Activated T-cell treated with anti-CD3 and anti-CD28 coated beads, Interleukin-2, amount 50 U/mL, for 72 hours (primary cell): ENCODE data around the gene CDKAL1. TPM values are rescaled to one million over a fixed set of nuclear protein-coding genes. Genes with fewer than 3 reads are reported as not detected.

Experiments used
- ATAC-seq, 2 donors: fragments of 150-1000 bp; cut with Tn5 transposase; replicated peaks in 1 of 2; 2 replicates each; pipeline ENCODE4 v1.10.0; 2021; ENCODE audit warnings: moderate library complexity in 2 of 2, mild to moderate bottlenecking in 1 of 2
- DNase-seq, 2 donors: peaks; one replicate each; pipeline ENCODE4 v3.0.0; 2021 to 2022; ENCODE audit warnings: mixed read lengths in 1 of 2
- H3K27ac Mint-ChIP-seq: one replicate; pipeline ENCODE4 v1.8.0; 2022; ENCODE audit warnings: mild to moderate bottlenecking, moderate library complexity, mixed read lengths
- H3K27me3 Mint-ChIP-seq: one replicate; pipeline ENCODE4 v1.8.0; 2022; ENCODE audit warnings: low read depth, mixed read lengths
- H3K36me3 Mint-ChIP-seq, 2 donors: one replicate each; pipeline ENCODE4 v1.8.0; 2022; ENCODE audit warnings: mixed read lengths in 2 of 2, mild to moderate bottlenecking in 1 of 2; ENCODE audit not compliant: insufficient read depth in 2 of 2
- H3K4me1 Mint-ChIP-seq: one replicate; pipeline ENCODE4 v1.8.0; 2022; ENCODE audit warnings: low read depth, mixed read lengths
- H3K4me3 Mint-ChIP-seq, 2 donors: one replicate each; pipeline ENCODE4 v1.8.0; 2022; ENCODE audit warnings: mild to moderate bottlenecking in 2 of 2, mixed read lengths in 2 of 2, moderate library complexity in 2 of 2
- H3K9me3 Mint-ChIP-seq, 2 donors: one replicate each; pipeline ENCODE4 v1.8.0; 2022; ENCODE audit warnings: mixed read lengths in 2 of 2
- total RNA-seq, 2 donors: library from RNA; stranded (reverse); gene quantifications; one replicate each; pipeline ENCODE4 v1.2.3, GENCODE V29; 2022

CDKAL1 gene
- total RNA-seq, 2 donors from 2014 or later, result 25.9 to 29.8 TPM

GRCh38 chr6:20658053-20658452 is 123.8 kb downstream of the CDKAL1 start:
- ATAC-seq (no peak), DNase-seq (no peak)
- Mint-ChIP-seq H3K36me3 (peaks cover 2 to 3% of the 10 kb centered on the region in 2 donors), H3K4me1 (peaks cover 22% of the 10 kb centered on the region), H3K27ac (no peak overlapping the region), H3K27me3 (no peaks in the 10 kb centered on the region), H3K4me3 (no peak overlapping the region), H3K9me3 (no peaks in the 10 kb centered on the region)

GRCh38 chr6:20658516-20658915 is 124.3 kb downstream of the CDKAL1 start:
- peaks cover 2 to 3% of the 10 kb centered on the region in 2 donors for H3K36me3 Mint-ChIP-seq
- ATAC-seq (no peak), DNase-seq (no peak)
- no peaks in the 10 kb centered on the region for H3K9me3 Mint-ChIP-seq
- no peak overlapping the region for H3K27ac Mint-ChIP-seq
- H3K27me3 Mint-ChIP-seq, result no peaks in the 10 kb centered on the region
- peaks cover 22% of the 10 kb centered on the region for H3K4me1 Mint-ChIP-seq
- no peak overlapping the region for H3K4me3 Mint-ChIP-seq

- Mint-ChIP-seq H3K9me3 (no peaks in the 10 kb centered on the region), H3K27me3 (no peaks in the 10 kb centered on the region), H3K4me1 (peaks cover 22% of the 10 kb centered on the region), H3K36me3 (peaks cover 0 to 2% of the 10 kb centered on the region in 2 donors), H3K4me3 (no peak overlapping the region), H3K27ac (no peak overlapping the region)
- ATAC-seq (no peak), DNase-seq (no peak)
These were observed 126.3 kb downstream of the CDKAL1 start for GRCh38 chr6:20660534-20660933.

GRCh38 chr6:20661721-20662120 is 127.5 kb downstream of the CDKAL1 start:
- H3K9me3 Mint-ChIP-seq, result no peaks in the 10 kb centered on the region
- peaks cover 22% of the 10 kb centered on the region for H3K4me1 Mint-ChIP-seq
- no peak overlapping the region for H3K27ac Mint-ChIP-seq
- DNase-seq (no peak), ATAC-seq (no peak)
- no peak overlapping the region for H3K4me3 Mint-ChIP-seq
- peaks cover 0 to 2% of the 10 kb centered on the region in 2 donors for H3K36me3 Mint-ChIP-seq
- H3K27me3 Mint-ChIP-seq, result no peaks in the 10 kb centered on the region

GRCh38 chr6:20664250-20664649 is 130.0 kb downstream of the CDKAL1 start:
- Mint-ChIP-seq H3K4me1 (peaks cover 22% of the 10 kb centered on the region), H3K36me3 (peaks cover 0 to 2% of the 10 kb centered on the region in 2 donors), H3K4me3 (no peak overlapping the region), H3K9me3 (no peaks in the 10 kb centered on the region), H3K27ac (no peak overlapping the region), H3K27me3 (no peaks in the 10 kb centered on the region)
- ATAC-seq, result no peak
- DNase-seq, result no peak

GRCh38 chr6:20665290-20665689 is 131.0 kb downstream of the CDKAL1 start:
- H3K4me3 Mint-ChIP-seq, result no peak overlapping the region
- H3K36me3 Mint-ChIP-seq, result peaks cover 0 to 3% of the 10 kb centered on the region in 2 donors
- no peaks in the 10 kb centered on the region for H3K27me3 Mint-ChIP-seq

GRCh38 chr6:20669571-20670314 is 135.5 kb downstream of the CDKAL1 start:
- no peak overlapping the region for H3K27ac Mint-ChIP-seq
- peaks cover 3 to 7% of the 10 kb centered on the region in 2 donors for H3K36me3 Mint-ChIP-seq
- no peaks in the 10 kb centered on the region for H3K27me3 Mint-ChIP-seq
- H3K9me3 Mint-ChIP-seq, result no peaks in the 10 kb centered on the region
- no peak overlapping the region for H3K4me3 Mint-ChIP-seq
- ATAC-seq (peak in 1 of 2 donors; percentile 71), DNase-seq (no peak)
- H3K4me1 Mint-ChIP-seq, result peaks cover 24% of the 10 kb centered on the region

More at GRCh38 chr6:20665290-20665689, 131.0 kb downstream of the CDKAL1 start:
- DNase-seq, result no peak
- H3K9me3 Mint-ChIP-seq, result no peaks in the 10 kb centered on the region
- no peak overlapping the region for H3K27ac Mint-ChIP-seq
- H3K4me1 Mint-ChIP-seq, result peaks cover 26% of the 10 kb centered on the region
- no peak for ATAC-seq

- peaks cover 3 to 7% of the 10 kb centered on the region in 2 donors for H3K36me3 Mint-ChIP-seq
- no peak overlapping the region for H3K27ac Mint-ChIP-seq
- no peak for DNase-seq
- H3K4me3 Mint-ChIP-seq, result no peak overlapping the region
- no peaks in the 10 kb centered on the region for H3K27me3 Mint-ChIP-seq
- H3K9me3 Mint-ChIP-seq, result no peaks in the 10 kb centered on the region
- ATAC-seq, result no peak
- peaks cover 24% of the 10 kb centered on the region for H3K4me1 Mint-ChIP-seq
These were observed 136.5 kb downstream of the CDKAL1 start for GRCh38 chr6:20670750-20671149.

- H3K27me3 Mint-ChIP-seq, result no peaks in the 10 kb centered on the region
- no peak overlapping the region for H3K4me3 Mint-ChIP-seq
- no peak overlapping the region for H3K27ac Mint-ChIP-seq
- peaks cover 24% of the 10 kb centered on the region for H3K4me1 Mint-ChIP-seq
- H3K9me3 Mint-ChIP-seq, result no peaks in the 10 kb centered on the region
- ATAC-seq (no peak), DNase-seq (no peak)
- peaks cover 3 to 7% of the 10 kb centered on the region in 2 donors for H3K36me3 Mint-ChIP-seq
These were observed 137.8 kb downstream of the CDKAL1 start for GRCh38 chr6:20672038-20672437.

GRCh38 chr6:20673458-20673857 is 139.2 kb downstream of the CDKAL1 start:
- Mint-ChIP-seq H3K9me3 (no peaks in the 10 kb centered on the region), H3K27me3 (no peaks in the 10 kb centered on the region), H3K27ac (no peak overlapping the region), H3K4me3 (no peak overlapping the region), H3K4me1 (peaks cover 19% of the 10 kb centered on the region), H3K36me3 (peaks cover 3 to 7% of the 10 kb centered on the region in 2 donors)
- ATAC-seq (no peak), DNase-seq (no peak)

GRCh38 chr6:20674664-20675063 is 140.4 kb downstream of the CDKAL1 start:
- no peaks in the 10 kb centered on the region for H3K27me3 Mint-ChIP-seq
- peaks cover 3 to 4% of the 10 kb centered on the region in 2 donors for H3K36me3 Mint-ChIP-seq
- H3K9me3 Mint-ChIP-seq, result no peaks in the 10 kb centered on the region
- no peak overlapping the region for H3K4me3 Mint-ChIP-seq
- peaks cover 15% of the 10 kb centered on the region for H3K4me1 Mint-ChIP-seq
- no peak overlapping the region for H3K27ac Mint-ChIP-seq
- DNase-seq, result no peak
- ATAC-seq, result no peak

- DNase-seq (no peak), ATAC-seq (no peak)
- Mint-ChIP-seq H3K27me3 (no peaks in the 10 kb centered on the region), H3K27ac (no peak overlapping the region), H3K36me3 (peaks cover 0 to 2% of the 10 kb centered on the region in 2 donors), H3K4me1 (peaks cover 12% of the 10 kb centered on the region), H3K4me3 (no peak overlapping the region), H3K9me3 (peaks cover 0 to 4% of the 10 kb centered on the region in 2 donors)
These were observed 144.6 kb downstream of the CDKAL1 start for GRCh38 chr6:20678831-20679352.

GRCh38 chr6:20680697-20681165 is 146.5 kb downstream of the CDKAL1 start:
- H3K27me3 Mint-ChIP-seq, result no peaks in the 10 kb centered on the region
- DNase-seq (no peak), ATAC-seq (peak in 1 of 2 donors; percentile 45)
- H3K4me1 Mint-ChIP-seq, result peaks cover 12% of the 10 kb centered on the region
- H3K4me3 Mint-ChIP-seq, result peak overlapping the region in 1 of 2 donors; percentile 51
- no peaks in the 10 kb centered on the region for H3K36me3 Mint-ChIP-seq
- H3K9me3 Mint-ChIP-seq, result peaks cover 0 to 5% of the 10 kb centered on the region in 2 donors
- H3K27ac Mint-ChIP-seq, result peak overlapping the region; percentile 33
